Smooth muscle cell (in vitro differentiated cells): ENCODE measurements around the gene SDR42E1. TPM values are rescaled to one million over a fixed set of nuclear protein-coding genes. Genes with fewer than 3 reads are reported as not detected.
A peak's percentile ranks its signal among the peaks of the same experiment; 100 is the strongest.

ENCODE experiments used
- DNase-seq: peaks from one replicate; lab custom pipeline; 2025; ENCODE audit not compliant: unreplicated experiment; lab: John Stamatoyannopoulos, UW
- H2AFZ ChIP-seq: fragments of 200-600 bp; sonication (generic); 2 replicates; pipeline ENCODE4 v1.6.0; 2016; ENCODE audit warnings: antibody characterized with exemption, low read depth, mild to moderate bottlenecking
- H3F3A ChIP-seq: fragments of 200-600 bp; sonication (generic); 2 replicates; pipeline ENCODE4 v1.6.0; 2017; ENCODE audit warnings: antibody characterized with exemption, low read depth
- H3K27ac ChIP-seq: fragments of 200-600 bp; sonication (generic); 2 replicates; pipeline ENCODE4 v1.5.1; 2016; ENCODE audit warnings: low read depth, mild to moderate bottlenecking
- H3K27me3 ChIP-seq: fragments of 200-600 bp; sonication (generic); 2 replicates; pipeline ENCODE4 v1.6.1; 2016; ENCODE audit warnings: low read depth, mild to moderate bottlenecking
- H3K36me3 ChIP-seq: fragments of 200-600 bp; sonication (generic); 2 replicates; pipeline ENCODE4 v1.5.1; 2016; ENCODE audit warnings: low read depth
- H3K4me1 ChIP-seq: fragments of 200-600 bp; sonication (generic); 2 replicates; pipeline ENCODE4 v1.5.1; 2016; ENCODE audit warnings: low read depth
- H3K4me2 ChIP-seq: fragments of 200-600 bp; sonication (generic); 2 replicates; pipeline ENCODE4 v1.6.0; 2016; ENCODE audit warnings: mild to moderate bottlenecking
- H3K4me3 ChIP-seq: fragments of 200-600 bp; sonication (generic); 2 replicates; pipeline ENCODE4 v1.5.1; 2016; ENCODE audit warnings: mild to moderate bottlenecking
- H3K79me2 ChIP-seq: fragments of 200-600 bp; sonication (generic); 2 replicates; pipeline ENCODE4 v1.6.0; 2016; ENCODE audit warnings: low read depth, mild to moderate bottlenecking
- H3K9ac ChIP-seq: fragments of 200-600 bp; sonication (generic); 2 replicates; pipeline ENCODE4 v1.6.0; 2016; ENCODE audit warnings: low read depth
- H3K9me3 ChIP-seq: fragments of 200-600 bp; sonication (generic); replicated peaks from 2 replicates; pipeline ENCODE4 v1.5.1; 2016; ENCODE audit warnings: low read depth
- H4K20me1 ChIP-seq: fragments of 200-600 bp; sonication (generic); 2 replicates; pipeline ENCODE4 v1.6.0; 2016; ENCODE audit warnings: low read depth
- CTCF ChIP-seq: fragments of 200-600 bp; sonication (generic); IDR thresholded peaks from 2 replicates; pipeline ENCODE4 v1.5.1; 2017; ENCODE audit warnings: borderline replicate concordance, mild to moderate bottlenecking, antibody characterized with exemption; ENCODE audit not compliant: insufficient read depth, poor library complexity, severe bottlenecking
- WGBS: methylation state at CpG from one replicate; pipeline ENCODE4 v1.1.7; 2016; ENCODE audit warnings: low lambda C conversion rate; 5-methylcytosine and 5-hydroxymethylcytosine counted together
- polyA plus RNA-seq: library from polyadenylated mRNA; unstranded; fragments of >200 nt; fragmentation: Nextera tagmentation; extraction: Ambion mirVana; gene quantifications from 2 replicates; pipeline ENCODE4 v1.2.1, GENCODE V29; 2016
- total RNA-seq: library from RNA; depleted of rRNA; stranded (reverse); fragments of >200 nt; gene quantifications from 2 replicates; pipeline ENCODE4 v1.2.3, GENCODE V29; 2014

Gene SDR42E1
- total and polyA plus RNA-seq, 2 experiments from 2014 or later: not detected

- DNase-seq: no peak
- WGBS: 76% methylated on average over 13 of the region's 13 CpGs
- H3K4me3 ChIP-seq: no peak overlapping the region
- H3K27ac ChIP-seq: no peak overlapping the region
- no peaks in the 10 kb centered on the region for H3K4me1 ChIP-seq
- H3K36me3 ChIP-seq: no peaks in the 10 kb centered on the region
- peaks cover 9% of the 10 kb centered on the region for H3K27me3 ChIP-seq
- no peaks in the 10 kb centered on the region for H3K9me3 ChIP-seq
- no peak overlapping the region for H2AFZ ChIP-seq
- no peak overlapping the region for H3K9ac ChIP-seq
- no peaks in the 10 kb centered on the region for H4K20me1 ChIP-seq
- no peaks in the 10 kb centered on the region for H3K79me2 ChIP-seq
- no peaks in the 10 kb centered on the region for H3F3A ChIP-seq
- no peak overlapping the region for H3K4me2 ChIP-seq
- peak; percentile 63 for TF ChIP-seq CTCF
Observed at GRCh38 chr16:82031116-82032084, 20.1 kb upstream of the SDR42E1 start.

- Histone ChIP-seq H3K27ac (no peak overlapping the region), H4K20me1 (no peaks in the 10 kb centered on the region), H3K36me3 (no peaks in the 10 kb centered on the region), H3K9me3 (no peaks in the 10 kb centered on the region), H3F3A (no peaks in the 10 kb centered on the region), H3K9ac (no peak overlapping the region), H3K79me2 (no peaks in the 10 kb centered on the region), H3K4me2 (no peak overlapping the region), H2AFZ (no peak overlapping the region), H3K4me3 (no peak overlapping the region), H3K27me3 (peaks cover 19% of the 10 kb centered on the region), H3K4me1 (no peaks in the 10 kb centered on the region)
- 88% methylated on average over 7 of the region's 7 CpGs for WGBS
- no peak for DNase-seq
- no peak for TF ChIP-seq CTCF
Observed at GRCh38 chr16:82027629-82028064, 16.4 kb upstream of the SDR42E1 start.

GRCh38 chr16:82024883-82025282, 13.6 kb upstream of the SDR42E1 start:
- Histone ChIP-seq H3K9ac (no peak overlapping the region), H2AFZ (no peak overlapping the region), H4K20me1 (no peaks in the 10 kb centered on the region), H3K27ac (no peak overlapping the region), H3K79me2 (no peaks in the 10 kb centered on the region), H3K36me3 (no peaks in the 10 kb centered on the region), H3K27me3 (peaks cover 24% of the 10 kb centered on the region), H3K4me3 (no peak overlapping the region), H3K4me2 (no peak overlapping the region), H3K4me1 (no peaks in the 10 kb centered on the region), H3K9me3 (no peaks in the 10 kb centered on the region), H3F3A (no peaks in the 10 kb centered on the region)
- 91% methylated on average over 4 of the region's 4 CpGs for WGBS
- TF ChIP-seq CTCF: no peak
- no peak for DNase-seq
